GM04504 (cell line): ENCODE results near the gene NEU4.
"Not testable (repeated sequence)": the region's sequence is repeated elsewhere in the genome, so short reads cannot be mapped to it uniquely, and the experiment has no call there.

ENCODE experiments used
- DNase-seq: peaks from one replicate; pipeline ENCODE4 v3.0.0-alpha.2; 2012; ENCODE audit warnings: low read depth

NEU4 gene

GRCh38 chr2:241775223-241776177 is 33.5 kb upstream of the NEU4 start:
- DNase-seq = no peak

- no peak for DNase-seq
Measured at GRCh38 chr2:241776336-241777169, 32.4 kb upstream of the NEU4 start, which contains the start of gene GAL3ST2. GAL3ST2 (plus strand) TSS chr2:241776822; CDS start chr2:241776956, 134 bp downstream.

GRCh38 chr2:241777170-241777685 is 31.8 kb upstream of the NEU4 start:
- no peak for DNase-seq

GRCh38 chr2:241777686-241778627 is 31.0 kb upstream of the NEU4 start:
- DNase-seq = no peak

GRCh38 chr2:241780939-241781569 is 27.9 kb upstream of the NEU4 start:
- no peak for DNase-seq

GRCh38 chr2:241782053-241782452 is 26.9 kb upstream of the NEU4 start:
- not testable (repeated sequence) for DNase-seq

- no peak for DNase-seq
Measured at GRCh38 chr2:241788135-241788534, 20.9 kb upstream of the NEU4 start.

GRCh38 chr2:241788572-241788971 is 20.4 kb upstream of the NEU4 start:
- no peak for DNase-seq

- not testable (repeated sequence) for DNase-seq
Measured at GRCh38 chr2:241791385-241791784, 17.6 kb upstream of the NEU4 start.

GRCh38 chr2:241793385-241793784 is 15.6 kb upstream of the NEU4 start:
- no peak for DNase-seq

- no peak for DNase-seq
Measured at GRCh38 chr2:241794250-241794823, 14.7 kb upstream of the NEU4 start.

GRCh38 chr2:241795021-241795999 is 13.7 kb upstream of the NEU4 start:
- no peak for DNase-seq

- no peak for DNase-seq
Measured at GRCh38 chr2:241796209-241796608, 12.8 kb upstream of the NEU4 start.

GRCh38 chr2:241796610-241797138 is 12.3 kb upstream of the NEU4 start:
- no peak for DNase-seq

- no peak for DNase-seq
Measured at GRCh38 chr2:241797441-241798080, 11.4 kb upstream of the NEU4 start.

- DNase-seq = no peak
Measured at GRCh38 chr2:241798081-241798630, 10.8 kb upstream of the NEU4 start.

GRCh38 chr2:241798631-241799521 is 10.1 kb upstream of the NEU4 start:
- no peak for DNase-seq
